Measurements from ENCODE around the gene INIP. TPM values are rescaled to one million over a fixed set of nuclear protein-coding genes. Genes with fewer than 3 reads are reported as not detected.

Gene INIP
- total RNA-seq, 1 experiment from 2014 or later: 24.5 TPM

GRCh38 chr9:112731971-112732370 is 14.1 kb upstream of the INIP start:
- TF ChIP-seq CTCF (conservative IDR thresholded peaks at IDR 0.05): no peak
- H2BK15ac ChIP-seq (ENCODE audit: low read depth, low read length): no peak overlapping the region
- H4K8ac ChIP-seq (replicated peaks; ENCODE audit: insufficient read length, low read depth, low read length): no peak overlapping the region
- H3T11ph ChIP-seq (ENCODE audit: low read length): no peak overlapping the region
- no peaks in the 10 kb centered on the region for H3K4me1 Mint-ChIP-seq
- H2BK120ac ChIP-seq (ENCODE audit: low read depth, low read length, poor library complexity, severe bottlenecking): no peak overlapping the region
- H3K27ac ChIP-seq (ENCODE audit: insufficient read length, low read depth, low read length): no peak overlapping the region
- no peaks in the 10 kb centered on the region; the same call in 1 of the 2 replicates for H3K79me2 ChIP-seq (ENCODE audit: insufficient read depth, low read length)
- H2BK20ac ChIP-seq (ENCODE audit: low read depth, low read length, poor library complexity, severe bottlenecking): no peak overlapping the region
- H4K20me1 ChIP-seq (ENCODE audit: control insufficient read depth, insufficient read depth, insufficient read length): no peaks in the 10 kb centered on the region
- WGBS (ENCODE audit: extremely low coverage, insufficient read length, low lambda C conversion rate): no CpG with 5 or more reads among the region's 7 CpGs
- no peak overlapping the region for H3K23ac ChIP-seq (ENCODE audit: insufficient read length, low read depth, low read length)
- H3K4me2 ChIP-seq (ENCODE audit: insufficient read depth, insufficient read length, low read length): no peak overlapping the region
- no peak overlapping the region for H3K4me3 Mint-ChIP-seq
- H3K79me1 ChIP-seq (ENCODE audit: insufficient read depth, low read depth, low read length, poor library complexity, severe bottlenecking): no peaks in the 10 kb centered on the region
- H3K9me3 ChIP-seq (ENCODE audit: control insufficient read depth, low read depth, low read length): no peaks in the 10 kb centered on the region
- no peak overlapping the region for H4K5ac ChIP-seq (ENCODE audit: insufficient read length, low read depth, low read length)
- no peak overlapping the region for H4K91ac ChIP-seq (ENCODE audit: insufficient read length, low read depth, low read length)
- no peak overlapping the region for H3K18ac ChIP-seq (ENCODE audit: insufficient read length, low read depth, low read length)
- no peaks in the 10 kb centered on the region for H3K23me2 ChIP-seq (ENCODE audit: insufficient read length, low read depth, low read length, poor library complexity, severe bottlenecking)
- no peak overlapping the region for H2AK5ac ChIP-seq (ENCODE audit: insufficient read length, low read length)
- H3K56ac ChIP-seq (ENCODE audit: insufficient read length, low read depth, low read length): no peak overlapping the region
- no peak overlapping the region for H3K9ac ChIP-seq (ENCODE audit: extremely low read depth, insufficient read length, low read length)
- no peak for DNase-seq
- no peak overlapping the region for H3K4ac ChIP-seq (ENCODE audit: low read depth, low read length)
- H2BK5ac ChIP-seq (ENCODE audit: insufficient read length, low read length): no peak overlapping the region
- no peaks in the 10 kb centered on the region for H3K9me3 Mint-ChIP-seq
- no peak overlapping the region for H2BK12ac ChIP-seq (ENCODE audit: insufficient read length, low read depth, low read length)
- no peak overlapping the region for H2AFZ ChIP-seq (ENCODE audit: low read length)
- no peak overlapping the region for H3K14ac ChIP-seq (ENCODE audit: insufficient read depth, low read length)
- H3K4me1 ChIP-seq (ENCODE audit: insufficient read depth, low read length): no peaks in the 10 kb centered on the region
- H3K27ac Mint-ChIP-seq: no peak overlapping the region
- H3K36me3 Mint-ChIP-seq (ENCODE audit: insufficient read depth in 1 of 3, low read depth in 3 of 3): no peaks in the 10 kb centered on the region
- H3K27me3 ChIP-seq (ENCODE audit: insufficient read depth, low read length): no peaks in the 10 kb centered on the region
- H3K27me3 Mint-ChIP-seq (ENCODE audit: low read depth): no peaks in the 10 kb centered on the region

Measured in H9 (cell line).